Cardiac fibroblast (primary cell): ENCODE results near the gene ARHGEF39.

Source experiments
- DNase-seq, 2 donors: peaks; one replicate each; pipeline versions ENCODE4 v3.0.0 to v3.0.0-alpha.2; 2010; ENCODE audit warnings: low read depth in 2 of 2
- H3K4me3 ChIP-seq, 2 donors: replicated peaks in 1 of 2; 1 replicate in 1 of 2; 2 replicates in 1 of 2; pipeline ENCODE4 v1.5.1; 2011; ENCODE audit warnings: low read depth in 2 of 2, low read length in 2 of 2, mild to moderate bottlenecking in 2 of 2, moderate library complexity in 1 of 2
- TF ChIP-seq, protein P1 (sequence below): IDR thresholded peaks from one replicate; pipeline ENCODE4 v1.5.1; 2011; ENCODE audit warnings: low read depth, mild to moderate bottlenecking, low read length, inconsistent platforms

ARHGEF39 gene

DNA sequence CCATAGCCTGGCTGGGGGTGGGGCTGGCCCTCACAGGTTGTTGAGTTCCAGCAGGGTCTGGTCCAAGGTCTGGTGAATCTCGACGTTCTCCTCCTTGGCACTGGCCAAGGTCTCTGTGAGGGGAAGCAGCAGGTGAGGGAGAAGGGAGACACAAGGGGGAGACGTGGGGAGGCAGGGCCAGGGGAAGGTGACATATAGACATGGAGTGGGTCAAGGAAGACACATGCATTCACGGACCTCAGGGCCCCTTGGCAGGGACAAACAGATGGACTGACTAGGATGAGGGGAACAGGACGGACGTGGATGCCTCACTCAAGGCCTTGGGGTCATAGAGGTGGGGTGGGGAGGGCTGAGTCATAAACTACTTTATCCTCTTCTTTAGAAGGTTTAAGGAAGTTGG lies 17.1 kb upstream of the ARHGEF39 start:
- TF ChIP-seq, protein P1, sequence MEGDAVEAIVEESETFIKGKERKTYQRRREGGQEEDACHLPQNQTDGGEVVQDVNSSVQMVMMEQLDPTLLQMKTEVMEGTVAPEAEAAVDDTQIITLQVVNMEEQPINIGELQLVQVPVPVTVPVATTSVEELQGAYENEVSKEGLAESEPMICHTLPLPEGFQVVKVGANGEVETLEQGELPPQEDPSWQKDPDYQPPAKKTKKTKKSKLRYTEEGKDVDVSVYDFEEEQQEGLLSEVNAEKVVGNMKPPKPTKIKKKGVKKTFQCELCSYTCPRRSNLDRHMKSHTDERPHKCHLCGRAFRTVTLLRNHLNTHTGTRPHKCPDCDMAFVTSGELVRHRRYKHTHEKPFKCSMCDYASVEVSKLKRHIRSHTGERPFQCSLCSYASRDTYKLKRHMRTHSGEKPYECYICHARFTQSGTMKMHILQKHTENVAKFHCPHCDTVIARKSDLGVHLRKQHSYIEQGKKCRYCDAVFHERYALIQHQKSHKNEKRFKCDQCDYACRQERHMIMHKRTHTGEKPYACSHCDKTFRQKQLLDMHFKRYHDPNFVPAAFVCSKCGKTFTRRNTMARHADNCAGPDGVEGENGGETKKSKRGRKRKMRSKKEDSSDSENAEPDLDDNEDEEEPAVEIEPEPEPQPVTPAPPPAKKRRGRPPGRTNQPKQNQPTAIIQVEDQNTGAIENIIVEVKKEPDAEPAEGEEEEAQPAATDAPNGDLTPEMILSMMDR, result no peak
- H3K4me3 ChIP-seq, result no peak overlapping the region

DNA sequence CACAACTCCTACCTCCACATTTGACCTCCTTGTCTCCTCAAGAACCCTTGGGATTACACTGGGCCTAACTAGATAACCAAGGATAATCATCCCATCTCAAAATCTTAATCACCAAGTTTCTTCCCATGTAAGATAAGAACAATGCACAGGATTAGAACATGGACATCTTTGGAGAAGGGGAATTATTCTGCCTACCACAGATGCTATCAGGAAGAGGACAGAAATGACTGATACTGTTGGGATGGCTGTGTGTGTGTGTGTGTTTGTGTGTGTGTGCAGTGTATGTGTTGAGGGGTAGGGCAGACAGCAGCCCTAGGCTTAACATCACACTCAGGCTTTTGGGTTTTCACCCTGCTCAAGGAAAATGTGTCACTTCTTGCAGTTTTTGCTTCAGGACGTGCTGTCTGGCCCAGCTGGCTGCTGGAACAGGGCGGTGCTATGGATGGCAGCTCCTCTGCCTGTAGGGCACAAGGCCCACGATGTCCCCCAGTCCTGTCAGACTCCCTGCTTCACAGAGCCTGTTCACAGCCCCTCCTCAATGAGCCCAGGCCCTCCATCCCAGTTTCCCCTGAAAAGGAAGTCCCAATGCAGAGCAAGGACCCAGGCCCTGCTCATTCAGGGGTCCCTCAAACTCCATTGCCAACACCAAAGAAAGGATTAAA lies 16.5 kb upstream of the ARHGEF39 start:
- TF ChIP-seq, protein P1, result no peak
- DNase-seq, result peak; percentile 35 to 42

More for the DNA sequence above, 17.1 kb upstream of the ARHGEF39 start:
- DNase-seq, result peak in 1 of 2 donors; percentile 28

DNA sequence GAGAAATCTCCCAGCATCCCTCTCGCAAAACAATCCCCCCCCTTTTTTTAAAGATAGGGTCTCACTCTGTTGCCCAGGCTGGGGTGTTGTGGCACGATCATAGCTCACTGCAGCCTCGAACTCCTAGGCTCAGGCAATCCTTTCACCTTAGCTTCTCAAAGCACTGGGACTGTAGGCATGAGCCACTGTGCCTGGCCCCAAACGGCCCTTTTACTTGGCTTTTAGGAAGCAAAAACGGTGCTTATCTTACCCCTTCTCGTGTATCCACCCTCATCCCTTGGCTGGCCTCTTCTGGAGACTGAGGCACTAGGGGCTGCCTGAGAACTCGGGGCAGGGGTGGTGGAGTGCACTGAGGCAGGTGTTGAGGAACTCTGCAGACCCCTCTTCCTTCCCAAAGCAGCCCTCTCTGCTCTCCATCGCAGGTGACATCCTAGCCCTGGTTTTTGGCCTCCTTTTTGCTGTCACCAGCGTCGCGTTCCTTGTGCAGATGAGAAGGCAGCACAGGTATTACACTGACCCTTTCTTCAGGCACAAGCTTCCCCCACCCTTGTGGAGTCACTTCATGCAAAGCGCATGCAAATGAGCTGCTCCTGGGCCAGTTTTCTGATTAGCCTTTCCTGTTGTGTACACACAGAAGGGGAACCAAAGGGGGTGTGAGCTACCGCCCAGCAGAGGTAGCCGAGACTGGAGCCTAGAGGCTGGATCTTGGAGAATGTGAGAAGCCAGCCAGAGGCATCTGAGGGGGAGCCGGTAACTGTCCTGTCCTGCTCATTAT lies 15.5 kb upstream of the ARHGEF39 start:
- TF ChIP-seq, protein P1, result no peak
- peak; percentile 62 to 67 for DNase-seq
- H3K4me3 ChIP-seq, result no peak overlapping the region

More for the DNA sequence above, 16.5 kb upstream of the ARHGEF39 start:
- no peak overlapping the region for H3K4me3 ChIP-seq

DNA sequence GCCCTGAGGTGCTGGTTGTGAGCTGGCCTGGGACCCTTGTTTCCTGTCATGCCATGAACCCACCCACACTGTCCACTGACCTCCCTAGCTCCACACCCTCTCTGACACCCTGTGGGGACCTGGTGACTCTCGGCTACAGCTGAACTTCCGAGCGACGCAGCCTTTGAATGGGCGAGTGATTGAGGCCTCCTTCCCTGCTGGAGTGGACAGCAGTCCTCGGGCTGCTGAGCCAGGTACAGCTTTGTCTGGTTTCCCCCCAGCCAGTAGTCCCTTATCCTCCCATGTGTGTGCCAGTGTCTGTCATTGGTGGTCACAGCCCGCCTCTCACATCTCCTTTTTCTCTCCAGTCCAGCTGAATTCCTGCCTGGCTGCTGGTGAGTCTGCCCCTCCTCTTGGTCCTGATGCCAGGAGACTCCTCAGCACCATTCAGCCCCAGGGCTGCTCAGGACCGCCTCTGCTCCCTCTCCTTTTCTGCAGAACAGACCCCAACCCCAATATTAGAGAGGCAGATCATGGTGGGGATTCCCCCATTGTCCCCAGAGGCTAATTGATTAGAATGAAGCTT lies 14.9 kb upstream of the ARHGEF39 start:
- TF ChIP-seq, protein P1, result no peak
- H3K4me3 ChIP-seq, result no peak overlapping the region
- no peak for DNase-seq

DNA sequence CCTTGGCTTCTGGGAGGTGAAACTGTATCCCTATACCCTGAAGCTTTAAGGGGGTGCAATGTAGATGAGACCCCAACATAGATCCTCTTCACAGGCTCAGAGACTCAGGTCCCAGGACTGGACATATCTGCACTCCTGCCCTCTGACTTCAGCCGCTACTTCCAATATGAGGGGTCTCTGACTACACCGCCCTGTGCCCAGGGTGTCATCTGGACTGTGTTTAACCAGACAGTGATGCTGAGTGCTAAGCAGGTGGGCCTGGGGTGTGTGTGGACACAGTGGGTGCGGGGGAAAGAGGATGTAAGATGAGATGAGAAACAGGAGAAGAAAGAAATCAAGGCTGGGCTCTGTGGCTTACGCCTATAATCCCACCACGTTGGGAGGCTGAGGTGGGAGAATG lies 14.1 kb upstream of the ARHGEF39 start:
- no peak for DNase-seq
- H3K4me3 ChIP-seq, result no peak overlapping the region
- TF ChIP-seq, protein P1, result no peak

DNA sequence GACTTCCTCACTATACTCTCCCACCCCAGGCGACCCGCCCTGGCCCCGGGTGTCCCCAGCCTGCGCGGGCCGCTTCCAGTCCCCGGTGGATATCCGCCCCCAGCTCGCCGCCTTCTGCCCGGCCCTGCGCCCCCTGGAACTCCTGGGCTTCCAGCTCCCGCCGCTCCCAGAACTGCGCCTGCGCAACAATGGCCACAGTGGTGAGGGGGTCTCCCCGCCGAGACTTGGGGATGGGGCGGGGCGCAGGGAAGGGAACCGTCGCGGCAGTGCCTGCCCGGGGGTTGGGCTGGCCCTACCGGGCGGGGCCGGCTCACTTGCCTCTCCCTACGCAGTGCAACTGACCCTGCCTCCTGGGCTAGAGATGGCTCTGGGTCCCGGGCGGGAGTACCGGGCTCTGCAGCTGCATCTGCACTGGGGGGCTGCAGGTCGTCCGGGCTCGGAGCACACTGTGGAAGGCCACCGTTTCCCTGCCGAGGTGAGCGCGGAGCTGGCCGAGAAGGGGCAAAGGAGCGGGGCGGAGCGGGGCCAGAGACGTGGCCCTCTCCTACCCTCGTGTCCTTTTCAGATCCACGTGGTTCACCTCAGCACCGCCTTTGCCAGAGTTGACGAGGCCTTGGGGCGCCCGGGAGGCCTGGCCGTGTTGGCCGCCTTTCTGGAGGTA lies 10.9 kb upstream of the ARHGEF39 start:
- TF ChIP-seq, protein P1, result no peak
- H3K4me3 ChIP-seq, result peak overlapping the region; percentile 48 to 49
- DNase-seq, result no peak
